RKO (cell line): ENCODE results near the gene EML6.
A peak's percentile ranks its signal among the peaks of the same experiment; 100 is the strongest.

ENCODE experiments used
- DNase-seq: peaks from one replicate; pipeline ENCODE4 v3.0.0-alpha.2; 2016; ENCODE audit warnings: low spot score

The EML6 gene

GRCh38 chr2:54999182-54999581 lies 275.7 kb downstream of the EML6 start:
- DNase-seq: no peak

GRCh38 chr2:55000341-55000740 lies 276.9 kb downstream of the EML6 start:
- DNase-seq: no peak

GRCh38 chr2:55001716-55002115 lies 278.3 kb downstream of the EML6 start:
- DNase-seq: no peak

- no peak for DNase-seq
These were observed 280.5 kb downstream of the EML6 start for GRCh38 chr2:55003706-55004639.

- DNase-seq: no peak
These were observed 282.8 kb downstream of the EML6 start for GRCh38 chr2:55006306-55006705.

- no peak for DNase-seq
These were observed 286.0 kb downstream of the EML6 start for GRCh38 chr2:55009277-55010060.

- DNase-seq: no peak
These were observed 286.7 kb downstream of the EML6 start for GRCh38 chr2:55010149-55010591.

- DNase-seq: no peak
These were observed 287.5 kb downstream of the EML6 start for GRCh38 chr2:55010915-55011314.

- DNase-seq: no peak
These were observed 288.6 kb downstream of the EML6 start for GRCh38 chr2:55011831-55012671.

GRCh38 chr2:55012672-55013484 lies 289.4 kb downstream of the EML6 start:
- DNase-seq: no peak

GRCh38 chr2:55013936-55014335 lies 290.5 kb downstream of the EML6 start:
- no peak for DNase-seq

- DNase-seq: peak; percentile 70
These were observed 291.8 kb downstream of the EML6 start for GRCh38 chr2:55014962-55015939.

- DNase-seq: no peak
These were observed 294.0 kb downstream of the EML6 start for GRCh38 chr2:55017428-55017827.

- DNase-seq: no peak
These were observed 294.4 kb downstream of the EML6 start for GRCh38 chr2:55017880-55018279.

- no peak for DNase-seq
These were observed 295.2 kb downstream of the EML6 start for GRCh38 chr2:55018619-55019018.

- DNase-seq: no peak
These were observed 296.2 kb downstream of the EML6 start for GRCh38 chr2:55019526-55020258.
